Measurements from ENCODE around the gene SEMA7A.

SEMA7A gene

DNA sequence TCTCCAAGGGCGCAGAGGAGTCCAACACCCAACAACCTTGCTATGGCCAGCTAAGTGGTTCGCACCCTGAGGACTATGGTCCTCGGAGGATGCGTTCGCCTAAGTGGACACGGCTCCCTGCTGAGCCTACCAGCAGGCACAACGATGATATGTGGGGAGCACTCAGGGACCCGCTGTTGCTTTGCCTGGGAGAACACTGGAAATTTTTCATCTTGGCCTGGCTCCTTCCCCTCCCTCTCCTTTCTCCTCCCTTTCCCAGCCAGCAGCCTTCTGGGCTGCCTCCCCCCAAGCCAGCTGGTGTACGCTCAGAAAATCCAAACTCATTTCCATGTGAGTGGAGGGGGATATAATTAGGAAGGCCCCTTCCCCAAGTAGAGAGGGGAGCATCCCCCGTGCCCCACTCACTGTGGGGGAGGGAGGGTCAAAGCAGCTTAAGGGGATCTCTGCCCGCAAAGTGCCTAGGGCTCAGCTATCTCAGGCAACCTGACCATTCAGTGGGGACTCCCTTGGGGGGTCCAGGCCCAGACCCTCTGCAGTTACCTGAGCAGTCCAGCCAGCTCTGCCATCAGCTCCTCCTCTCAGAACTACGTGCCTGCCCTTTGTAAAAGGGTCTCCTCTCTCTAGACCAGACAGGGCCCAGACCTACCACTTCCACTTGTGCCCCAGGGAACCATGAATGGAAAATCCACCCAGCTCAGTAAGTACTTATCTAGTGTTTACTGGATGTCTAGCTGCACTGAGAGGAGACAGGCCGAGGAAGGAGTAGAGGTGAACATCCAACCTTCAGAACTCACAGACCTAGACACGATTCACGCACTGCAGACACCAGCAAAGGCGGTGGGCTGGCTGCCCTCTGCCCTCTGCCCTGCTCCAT is 742 bp upstream of the SEMA7A start:
- Histone ChIP-seq H3K4me1 (ENCODE audit: low read length) (peaks cover 22% of the 10 kb centered on the region), H3K9me3 (replicated peaks; ENCODE audit: insufficient read depth, low read length) (no peaks in the 10 kb centered on the region), H3K9ac (ENCODE audit: low read length) (peak overlapping the region; percentile 60; the same call in 1 of the 2 replicates), H3K4me3 (ENCODE audit: low read length) (peak overlapping the region; percentile 56), H2AFZ (ENCODE audit: low read length) (peak overlapping the region; percentile 83), H3F3A (ENCODE audit: insufficient read depth, low read length) (peaks cover 2% of the 10 kb centered on the region; the same call in 1 of the 2 replicates), H3K79me2 (ENCODE audit: low read length) (peaks cover 37% of the 10 kb centered on the region), H3K9me2 (replicated peaks; ENCODE audit: insufficient read depth, low read length) (no peaks in the 10 kb centered on the region), H3K4me2 (ENCODE audit: low read depth, low read length) (peak overlapping the region; percentile 96), H3K36me3 (replicated peaks; ENCODE audit: insufficient read depth, low read length) (no peaks in the 10 kb centered on the region), H3K27me3 (replicated peaks; ENCODE audit: insufficient read depth, low read length) (no peaks in the 10 kb centered on the region), H3K27ac (ENCODE audit: low read length) (peak overlapping the region; percentile 66), H4K20me1 (ENCODE audit: insufficient read depth, low read length) (no peaks in the 10 kb centered on the region)
- DNase-seq, result no peak
- TF ChIP-seq EZH2phosphoT487 (IDR thresholded peaks at IDR 0.05; ENCODE audit: low read length), result no peak
- TF ChIP-seq EZH2 (optimal IDR thresholded peaks at IDR 0.05; ENCODE audit: low read depth, low read length), result no peak
- TF ChIP-seq, protein P1, sequence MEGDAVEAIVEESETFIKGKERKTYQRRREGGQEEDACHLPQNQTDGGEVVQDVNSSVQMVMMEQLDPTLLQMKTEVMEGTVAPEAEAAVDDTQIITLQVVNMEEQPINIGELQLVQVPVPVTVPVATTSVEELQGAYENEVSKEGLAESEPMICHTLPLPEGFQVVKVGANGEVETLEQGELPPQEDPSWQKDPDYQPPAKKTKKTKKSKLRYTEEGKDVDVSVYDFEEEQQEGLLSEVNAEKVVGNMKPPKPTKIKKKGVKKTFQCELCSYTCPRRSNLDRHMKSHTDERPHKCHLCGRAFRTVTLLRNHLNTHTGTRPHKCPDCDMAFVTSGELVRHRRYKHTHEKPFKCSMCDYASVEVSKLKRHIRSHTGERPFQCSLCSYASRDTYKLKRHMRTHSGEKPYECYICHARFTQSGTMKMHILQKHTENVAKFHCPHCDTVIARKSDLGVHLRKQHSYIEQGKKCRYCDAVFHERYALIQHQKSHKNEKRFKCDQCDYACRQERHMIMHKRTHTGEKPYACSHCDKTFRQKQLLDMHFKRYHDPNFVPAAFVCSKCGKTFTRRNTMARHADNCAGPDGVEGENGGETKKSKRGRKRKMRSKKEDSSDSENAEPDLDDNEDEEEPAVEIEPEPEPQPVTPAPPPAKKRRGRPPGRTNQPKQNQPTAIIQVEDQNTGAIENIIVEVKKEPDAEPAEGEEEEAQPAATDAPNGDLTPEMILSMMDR (IDR thresholded peaks at IDR 0.05; ENCODE audit: low read length), result no peak

DNA sequence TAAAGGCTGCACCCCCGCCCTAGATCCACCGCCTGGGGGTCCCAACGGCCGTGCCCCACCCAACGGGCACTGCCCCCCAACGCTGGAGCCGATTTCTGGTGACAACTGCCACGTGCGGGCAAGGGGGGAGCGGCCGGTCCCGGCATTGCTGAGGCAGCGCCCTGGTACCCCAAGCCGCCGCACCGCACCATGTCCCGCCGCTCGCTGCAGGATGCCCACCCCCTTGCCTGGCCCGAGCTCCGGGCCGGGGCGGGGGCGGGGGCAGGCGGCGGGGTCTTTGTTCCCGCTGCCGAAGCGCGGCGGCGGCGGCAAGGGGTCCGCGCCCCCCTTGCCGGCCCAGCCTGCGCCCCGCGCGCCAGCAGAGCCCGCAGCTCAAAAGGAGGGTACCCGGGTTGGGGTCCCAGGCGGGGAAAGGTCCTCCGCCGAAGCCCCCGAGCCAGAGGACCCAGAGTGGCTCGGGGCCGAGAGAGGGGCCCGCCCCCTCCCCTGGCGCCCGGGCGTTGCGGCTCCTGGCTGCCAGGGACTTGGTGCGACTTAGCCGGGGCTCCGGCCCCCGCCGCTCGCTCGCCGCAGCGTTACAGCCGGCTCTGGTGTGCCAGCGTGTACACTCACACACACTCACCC is 678 bp downstream of the SEMA7A start:
- Histone ChIP-seq H3K9ac (ENCODE audit: low read length) (peak overlapping the region; percentile 80), H3K79me2 (ENCODE audit: low read length) (peaks cover 51% of the 10 kb centered on the region), H3K9me2 (replicated peaks; ENCODE audit: insufficient read depth, low read length) (no peaks in the 10 kb centered on the region), H4K20me1 (ENCODE audit: insufficient read depth, low read length) (no peaks in the 10 kb centered on the region), H3K4me1 (ENCODE audit: low read length) (peaks cover 16% of the 10 kb centered on the region), H3F3A (ENCODE audit: insufficient read depth, low read length) (peaks cover 2% of the 10 kb centered on the region; the same call in 1 of the 2 replicates), H3K27me3 (replicated peaks; ENCODE audit: insufficient read depth, low read length) (no peaks in the 10 kb centered on the region), H3K9me3 (replicated peaks; ENCODE audit: insufficient read depth, low read length) (no peaks in the 10 kb centered on the region), H3K4me3 (ENCODE audit: low read length) (peak overlapping the region; percentile 94), H3K27ac (ENCODE audit: low read length) (no peak overlapping the region), H3K4me2 (ENCODE audit: low read depth, low read length) (peak overlapping the region; percentile 94), H2AFZ (ENCODE audit: low read length) (peak overlapping the region; percentile 89), H3K36me3 (replicated peaks; ENCODE audit: insufficient read depth, low read length) (no peaks in the 10 kb centered on the region)
- TF ChIP-seq EZH2phosphoT487 (IDR thresholded peaks at IDR 0.05; ENCODE audit: low read length) (no peak), EZH2 (optimal IDR thresholded peaks at IDR 0.05; ENCODE audit: low read depth, low read length) (no peak)
- TF ChIP-seq, protein P1 (IDR thresholded peaks at IDR 0.05; ENCODE audit: low read length), result no peak
- no peak for DNase-seq

GRCh38 chr15:74432271-74432967 is 1.3 kb downstream of the SEMA7A start:
- no peak overlapping the region for H3K27ac ChIP-seq (ENCODE audit: low read length)
- no peak for DNase-seq
- TF ChIP-seq, protein P1 (IDR thresholded peaks at IDR 0.05; ENCODE audit: low read length), result no peak
- TF ChIP-seq EZH2phosphoT487 (IDR thresholded peaks at IDR 0.05; ENCODE audit: low read length) (no peak), EZH2 (optimal IDR thresholded peaks at IDR 0.05; ENCODE audit: low read depth, low read length) (no peak)
- peaks cover 16% of the 10 kb centered on the region for H3K4me1 ChIP-seq (ENCODE audit: low read length)
- no peak overlapping the region for H2AFZ ChIP-seq (ENCODE audit: low read length)
- peak overlapping the region; percentile 86 for H3K4me2 ChIP-seq (ENCODE audit: low read depth, low read length)
- H3K27me3 ChIP-seq (replicated peaks; ENCODE audit: insufficient read depth, low read length), result no peaks in the 10 kb centered on the region
- no peaks in the 10 kb centered on the region for H3K9me2 ChIP-seq (replicated peaks; ENCODE audit: insufficient read depth, low read length)
- no peaks in the 10 kb centered on the region for H3K9me3 ChIP-seq (replicated peaks; ENCODE audit: insufficient read depth, low read length)
- H3F3A ChIP-seq (ENCODE audit: insufficient read depth, low read length), result peaks cover 2% of the 10 kb centered on the region; the same call in 1 of the 2 replicates
- peaks cover 57% of the 10 kb centered on the region for H3K79me2 ChIP-seq (ENCODE audit: low read length)
- H3K9ac ChIP-seq (ENCODE audit: low read length), result peak overlapping the region; percentile 23; the same call in 1 of the 2 replicates
- H3K4me3 ChIP-seq (ENCODE audit: low read length), result peak overlapping the region; percentile 94
- H4K20me1 ChIP-seq (ENCODE audit: insufficient read depth, low read length), result no peaks in the 10 kb centered on the region
- no peaks in the 10 kb centered on the region for H3K36me3 ChIP-seq (replicated peaks; ENCODE audit: insufficient read depth, low read length)
